ENCODE data around the gene ETNPPL. TPM values are rescaled to one million over a fixed set of nuclear protein-coding genes. Genes with fewer than 3 reads are reported as not detected.

The ETNPPL gene
- total RNA-seq, 1 experiment from 2014 or later: not detected

GRCh38 chr4:108783665-108784463 is 21.0 kb upstream of the ETNPPL start:
- POLR2A ChIA-PET (ENCODE audit: unreplicated experiment): interaction anchor here (0.7 kb wide), 1 partner anchor 390 kb away, joined by 3 read pairs; no protein-coding TSS in a partner anchor
- H3K27ac ChIP-seq: no peak overlapping the region

DNA sequence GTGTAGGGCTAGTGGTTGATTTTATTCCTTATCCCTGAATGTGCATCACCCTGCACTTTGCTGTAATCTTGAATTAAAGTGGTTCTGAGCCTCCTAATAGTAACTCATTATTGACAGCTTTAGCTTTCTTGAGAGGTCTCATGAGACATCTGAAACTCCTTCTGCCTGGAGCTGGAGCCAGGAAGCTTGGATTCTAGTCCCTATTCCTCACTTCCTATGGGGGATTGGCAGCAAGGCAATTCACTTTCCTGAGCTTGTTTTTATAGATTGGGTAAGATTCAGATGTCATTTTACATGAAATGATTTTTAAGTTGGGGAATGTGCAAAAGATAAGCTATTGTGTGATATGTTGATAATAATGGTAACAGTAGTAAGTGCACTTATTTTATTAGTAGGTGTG is 17.1 kb upstream of the ETNPPL start:
- no peak overlapping the region for H3K27ac ChIP-seq
- no peaks in the 10 kb centered on the region for H3K36me3 ChIP-seq (ENCODE audit: low read depth)
- POLR2A ChIA-PET (ENCODE audit: unreplicated experiment): no interaction called here
- no peak overlapping the region for H3K4me2 ChIP-seq
- no peak overlapping the region for H2AFZ ChIP-seq
- H3K4me3 ChIP-seq: no peak overlapping the region
- no peaks in the 10 kb centered on the region for H3K27me3 ChIP-seq (ENCODE audit: insufficient read depth, low read depth)
- no peaks in the 10 kb centered on the region for H3K9me3 ChIP-seq (ENCODE audit: insufficient read depth, low read depth)
- H3K79me2 ChIP-seq (ENCODE audit: low read depth): no peaks in the 10 kb centered on the region
- no peak for DNase-seq
- no peaks in the 10 kb centered on the region for H3F3A ChIP-seq (ENCODE audit: insufficient read depth, low read depth)
- no peaks in the 10 kb centered on the region for H3K4me1 ChIP-seq (replicated peaks; ENCODE audit: insufficient read depth)
- H4K20me1 ChIP-seq (ENCODE audit: insufficient read depth): no peaks in the 10 kb centered on the region
- TF ChIP-seq, protein P1, sequence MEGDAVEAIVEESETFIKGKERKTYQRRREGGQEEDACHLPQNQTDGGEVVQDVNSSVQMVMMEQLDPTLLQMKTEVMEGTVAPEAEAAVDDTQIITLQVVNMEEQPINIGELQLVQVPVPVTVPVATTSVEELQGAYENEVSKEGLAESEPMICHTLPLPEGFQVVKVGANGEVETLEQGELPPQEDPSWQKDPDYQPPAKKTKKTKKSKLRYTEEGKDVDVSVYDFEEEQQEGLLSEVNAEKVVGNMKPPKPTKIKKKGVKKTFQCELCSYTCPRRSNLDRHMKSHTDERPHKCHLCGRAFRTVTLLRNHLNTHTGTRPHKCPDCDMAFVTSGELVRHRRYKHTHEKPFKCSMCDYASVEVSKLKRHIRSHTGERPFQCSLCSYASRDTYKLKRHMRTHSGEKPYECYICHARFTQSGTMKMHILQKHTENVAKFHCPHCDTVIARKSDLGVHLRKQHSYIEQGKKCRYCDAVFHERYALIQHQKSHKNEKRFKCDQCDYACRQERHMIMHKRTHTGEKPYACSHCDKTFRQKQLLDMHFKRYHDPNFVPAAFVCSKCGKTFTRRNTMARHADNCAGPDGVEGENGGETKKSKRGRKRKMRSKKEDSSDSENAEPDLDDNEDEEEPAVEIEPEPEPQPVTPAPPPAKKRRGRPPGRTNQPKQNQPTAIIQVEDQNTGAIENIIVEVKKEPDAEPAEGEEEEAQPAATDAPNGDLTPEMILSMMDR (conservative IDR thresholded peaks at IDR 0.05): no peak
- no peak for TF ChIP-seq EZH2 (IDR thresholded peaks at IDR 0.05; ENCODE audit: low read depth)
- BruUV-seq (replicated peaks): no TSS peak
- intact Hi-C loops (cut with micrococcal nuclease; ENCODE audit: unreplicated experiment): no loop called here
- H3K9me2 ChIP-seq (ENCODE audit: insufficient read depth): no peaks in the 10 kb centered on the region
- CTCF ChIA-PET: no interaction called here

More at GRCh38 chr4:108783665-108784463, 21.0 kb upstream of the ETNPPL start:
- Histone ChIP-seq H2AFZ (no peak overlapping the region), H3K27me3 (ENCODE audit: insufficient read depth, low read depth) (no peaks in the 10 kb centered on the region), H4K20me1 (ENCODE audit: insufficient read depth) (no peaks in the 10 kb centered on the region), H3K79me2 (ENCODE audit: low read depth) (no peaks in the 10 kb centered on the region), H3K9me2 (ENCODE audit: insufficient read depth) (no peaks in the 10 kb centered on the region), H3K4me3 (no peak overlapping the region), H3F3A (ENCODE audit: insufficient read depth, low read depth) (no peaks in the 10 kb centered on the region), H3K4me1 (replicated peaks; ENCODE audit: insufficient read depth) (no peaks in the 10 kb centered on the region), H3K36me3 (ENCODE audit: low read depth) (no peaks in the 10 kb centered on the region), H3K4me2 (no peak overlapping the region), H3K9me3 (ENCODE audit: insufficient read depth, low read depth) (no peaks in the 10 kb centered on the region)
- DNase-seq: no peak
- BruUV-seq (replicated peaks): no TSS peak
- no peak for TF ChIP-seq EZH2 (IDR thresholded peaks at IDR 0.05; ENCODE audit: low read depth)
- TF ChIP-seq, protein P1 (conservative IDR thresholded peaks at IDR 0.05): peak; percentile 51
- intact Hi-C loops (cut with micrococcal nuclease; ENCODE audit: unreplicated experiment): no loop called here
- CTCF ChIA-PET: interaction anchor here (0.6 kb wide), 1 partner anchor 134 kb away, joined by 4 read pairs; the partner anchor contains the start of gene OSTC

DNA sequence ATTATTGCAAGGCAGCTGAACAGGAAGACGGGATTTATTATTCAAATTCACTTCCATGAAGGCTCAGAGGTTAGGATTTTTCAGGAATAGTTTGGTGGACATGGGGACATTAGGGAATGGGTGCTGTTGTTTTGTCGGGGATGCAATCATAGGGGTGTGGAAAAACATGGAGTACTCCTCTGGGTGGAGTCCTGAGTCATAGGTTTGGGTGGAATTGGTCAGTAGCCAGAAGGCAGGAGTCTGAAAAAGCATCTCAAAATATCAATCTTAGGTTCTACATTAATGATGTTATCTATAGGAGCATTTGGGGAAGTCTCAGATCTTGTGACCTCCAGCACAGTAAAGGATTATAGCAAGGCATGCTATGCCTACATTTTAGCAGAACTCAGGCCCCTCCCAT is 14.5 kb upstream of the ETNPPL start:
- no peak for DNase-seq
- ChIA-PET POLR2A (ENCODE audit: unreplicated experiment) (no interaction called here), CTCF (no interaction called here)

More for the DNA sequence above, 14.5 kb upstream of the ETNPPL start:
- H3K9me3 ChIP-seq (ENCODE audit: insufficient read depth, low read depth): no peaks in the 10 kb centered on the region
- H3K4me3 ChIP-seq: no peak overlapping the region
- no peak overlapping the region for H3K27ac ChIP-seq
- no peak overlapping the region for H3K4me2 ChIP-seq
- intact Hi-C loops (cut with micrococcal nuclease; ENCODE audit: unreplicated experiment): no loop called here
- no peaks in the 10 kb centered on the region for H3K27me3 ChIP-seq (ENCODE audit: insufficient read depth, low read depth)
- no peaks in the 10 kb centered on the region for H3K4me1 ChIP-seq (replicated peaks; ENCODE audit: insufficient read depth)
- H4K20me1 ChIP-seq (ENCODE audit: insufficient read depth): no peaks in the 10 kb centered on the region
- H3K36me3 ChIP-seq (ENCODE audit: low read depth): no peaks in the 10 kb centered on the region
- TF ChIP-seq EZH2 (IDR thresholded peaks at IDR 0.05; ENCODE audit: low read depth): no peak
- TF ChIP-seq, protein P1 (conservative IDR thresholded peaks at IDR 0.05): no peak
- H2AFZ ChIP-seq: no peak overlapping the region
- no peaks in the 10 kb centered on the region for H3F3A ChIP-seq (ENCODE audit: insufficient read depth, low read depth)
- no peaks in the 10 kb centered on the region for H3K9me2 ChIP-seq (ENCODE audit: insufficient read depth)
- no TSS peak for BruUV-seq (replicated peaks)
- H3K79me2 ChIP-seq (ENCODE audit: low read depth): no peaks in the 10 kb centered on the region

Measured in PC-9 (cell line).